HEK293T (cell line): ENCODE data around the gene TMC4.
"Not testable (repeated sequence)": the region's sequence is repeated elsewhere in the genome, so short reads cannot be mapped to it uniquely, and the experiment has no call there.

Experiments
- CTCF ChIA-PET: fragments of 350-600 bp; formaldehyde crosslinking; extraction: SDS; loops from one replicate; lab custom pipeline; 2021; ENCODE audit warnings: antibody characterized with exemption, inconsistent platforms; lab: Yijun Ruan, JAX
- POLR2A ChIA-PET: fragments of 350-600 bp; formaldehyde crosslinking; extraction: SDS; loops from one replicate; lab custom pipeline; 2020; ENCODE audit warnings: antibody characterized with exemption, inconsistent platforms; lab: Yijun Ruan, JAX
- DNase-seq: peaks from one replicate; pipeline ENCODE4 v3.0.0; 2012; ENCODE audit warnings: mixed read lengths; ENCODE audit errors: extremely low spot score
- ARNT ChIP-seq: fragments of 450-650 bp; IDR thresholded peaks from 2 replicates; pipeline ENCODE4 v1.6.1; 2017; ENCODE audit warnings: mild to moderate bottlenecking
- BHLHE40 ChIP-seq: fragments of 450-650 bp; IDR thresholded peaks from 2 replicates; pipeline ENCODE4 v1.6.1; 2016; ENCODE audit warnings: mild to moderate bottlenecking, moderate library complexity, borderline replicate concordance
- CTBP1 ChIP-seq: fragments of 450-650 bp; IDR thresholded peaks from 2 replicates; pipeline ENCODE4 v1.6.1; 2016; ENCODE audit warnings: borderline replicate concordance
- ELF4 ChIP-seq: fragments of 450-650 bp; IDR thresholded peaks from 2 replicates; pipeline ENCODE4 v1.6.1; 2017; ENCODE audit warnings: antibody characterized with exemption
- FOXA1 ChIP-seq: fragments of 450-650 bp; IDR thresholded peaks from 2 replicates; pipeline ENCODE4 v1.6.1; 2016; ENCODE audit warnings: mild to moderate bottlenecking
- FOXK2 ChIP-seq: fragments of 450-650 bp; IDR thresholded peaks from 2 replicates; pipeline ENCODE4 v1.6.1; 2016; ENCODE audit warnings: mild to moderate bottlenecking
- FOXM1 ChIP-seq: fragments of 450-650 bp; IDR thresholded peaks from 2 replicates; pipeline ENCODE4 v1.6.1; 2017; ENCODE audit warnings: mild to moderate bottlenecking, borderline replicate concordance
- HDGF ChIP-seq: fragments of 450-650 bp; IDR thresholded peaks from 2 replicates; pipeline ENCODE4 v1.6.1; 2017; ENCODE audit warnings: antibody characterized with exemption, borderline replicate concordance
- L3MBTL2 ChIP-seq: fragments of 450-650 bp; conservative IDR thresholded peaks from 2 replicates; pipeline ENCODE4 v1.6.1; 2016; ENCODE audit warnings: mild to moderate bottlenecking
- LEF1 ChIP-seq: fragments of 450-650 bp; IDR thresholded peaks from 2 replicates; pipeline ENCODE4 v1.6.1; 2017; ENCODE audit warnings: mild to moderate bottlenecking, borderline replicate concordance
- NFRKB ChIP-seq: fragments of 450-650 bp; IDR thresholded peaks from 2 replicates; pipeline ENCODE4 v1.6.1; 2016; ENCODE audit warnings: mild to moderate bottlenecking, moderate library complexity
- SP1 ChIP-seq: fragments of 450-650 bp; IDR thresholded peaks from 2 replicates; pipeline ENCODE4 v1.6.1; 2017
- SUZ12 ChIP-seq: fragments of 450-650 bp; IDR thresholded peaks from 2 replicates; pipeline ENCODE4 v1.6.1; 2016; ENCODE audit warnings: mild to moderate bottlenecking
- TARDBP ChIP-seq: fragments of 450-650 bp; IDR thresholded peaks from 2 replicates; pipeline ENCODE4 v1.6.1; 2016
- ZNF384 ChIP-seq: fragments of 450-650 bp; IDR thresholded peaks from 2 replicates; pipeline ENCODE4 v1.6.1; 2016
- TF ChIP-seq, protein P1 (sequence below): fragments of 450-650 bp; IDR thresholded peaks from 2 replicates; pipeline ENCODE4 v1.6.1; 2016

Gene TMC4, protein sequence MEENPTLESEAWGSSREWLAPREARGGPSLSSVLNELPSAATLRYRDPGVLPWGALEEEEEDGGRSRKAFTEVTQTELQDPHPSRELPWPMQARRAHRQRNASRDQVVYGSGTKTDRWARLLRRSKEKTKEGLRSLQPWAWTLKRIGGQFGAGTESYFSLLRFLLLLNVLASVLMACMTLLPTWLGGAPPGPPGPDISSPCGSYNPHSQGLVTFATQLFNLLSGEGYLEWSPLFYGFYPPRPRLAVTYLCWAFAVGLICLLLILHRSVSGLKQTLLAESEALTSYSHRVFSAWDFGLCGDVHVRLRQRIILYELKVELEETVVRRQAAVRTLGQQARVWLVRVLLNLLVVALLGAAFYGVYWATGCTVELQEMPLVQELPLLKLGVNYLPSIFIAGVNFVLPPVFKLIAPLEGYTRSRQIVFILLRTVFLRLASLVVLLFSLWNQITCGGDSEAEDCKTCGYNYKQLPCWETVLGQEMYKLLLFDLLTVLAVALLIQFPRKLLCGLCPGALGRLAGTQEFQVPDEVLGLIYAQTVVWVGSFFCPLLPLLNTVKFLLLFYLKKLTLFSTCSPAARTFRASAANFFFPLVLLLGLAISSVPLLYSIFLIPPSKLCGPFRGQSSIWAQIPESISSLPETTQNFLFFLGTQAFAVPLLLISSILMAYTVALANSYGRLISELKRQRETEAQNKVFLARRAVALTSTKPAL

DNA sequence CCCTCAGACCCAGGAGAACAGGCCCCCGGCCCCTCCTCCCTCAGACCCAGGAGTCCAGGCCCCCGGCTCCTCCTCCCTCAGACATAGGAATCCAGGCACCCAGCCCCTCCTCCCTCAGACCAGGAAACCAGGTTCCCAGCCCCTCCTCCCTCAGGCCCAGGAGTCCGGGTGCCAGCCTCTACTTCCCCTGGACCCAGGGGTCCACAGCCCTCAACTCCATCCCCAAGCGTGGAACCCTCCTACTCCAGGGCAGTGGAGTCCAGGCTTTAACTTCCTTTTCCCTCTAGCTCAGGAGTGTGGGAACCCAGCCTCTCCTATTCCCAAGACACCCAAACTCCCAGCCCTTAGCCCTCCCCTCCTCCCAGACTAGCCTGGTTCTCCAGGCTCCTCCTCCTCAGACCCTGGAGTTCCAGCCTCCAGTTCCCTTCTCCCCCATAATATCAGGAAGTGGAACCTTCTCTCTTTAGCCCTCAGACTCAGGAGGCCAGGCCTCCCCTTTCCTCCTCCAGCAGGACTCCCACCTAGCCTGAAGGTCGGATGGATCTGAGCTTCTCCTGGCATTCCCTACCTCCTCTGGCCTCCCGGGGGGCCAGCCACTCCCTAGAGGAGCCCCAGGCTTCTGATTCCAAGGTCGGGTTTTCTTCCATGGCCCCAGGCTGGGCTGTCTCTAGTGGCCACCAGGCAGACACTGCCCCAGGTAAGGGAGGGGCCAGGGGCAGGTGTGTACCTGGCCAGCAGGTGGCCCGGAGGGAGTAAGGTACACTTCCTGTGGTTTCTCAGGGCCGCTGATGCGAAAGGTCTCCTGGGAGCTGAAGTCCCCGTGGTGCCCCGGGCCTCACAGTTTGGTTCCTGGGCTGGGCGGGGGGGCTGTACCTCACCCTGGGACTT lies at the start of gene TMC4:
Gene TMC4, minus strand, starts transcription at position 690 of the 888 bp plus-strand sequence. Its CDS starts 43 bp downstream, at position 647.
- ChIA-PET POLR2A (interaction anchor here (0.7 to 1.7 kb wide), 3 partner anchors 16 to 29 kb away, joined by 3 to 11 read pairs (median 5); partner anchors contain the start of genes MBOAT7 and TSEN34), CTCF (no interaction called here)
- TF ChIP-seq NFRKB (no peak), SP1 (no peak), BHLHE40 (no peak), LEF1 (no peak), FOXA1 (no peak), ZNF384 (no peak), ELF4 (no peak), TARDBP (no peak), FOXK2 (no peak), ARNT (no peak)
- TF ChIP-seq, protein P1, sequence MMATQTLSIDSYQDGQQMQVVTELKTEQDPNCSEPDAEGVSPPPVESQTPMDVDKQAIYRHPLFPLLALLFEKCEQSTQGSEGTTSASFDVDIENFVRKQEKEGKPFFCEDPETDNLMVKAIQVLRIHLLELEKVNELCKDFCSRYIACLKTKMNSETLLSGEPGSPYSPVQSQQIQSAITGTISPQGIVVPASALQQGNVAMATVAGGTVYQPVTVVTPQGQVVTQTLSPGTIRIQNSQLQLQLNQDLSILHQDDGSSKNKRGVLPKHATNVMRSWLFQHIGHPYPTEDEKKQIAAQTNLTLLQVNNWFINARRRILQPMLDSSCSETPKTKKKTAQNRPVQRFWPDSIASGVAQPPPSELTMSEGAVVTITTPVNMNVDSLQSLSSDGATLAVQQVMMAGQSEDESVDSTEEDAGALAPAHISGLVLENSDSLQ = no peak
- no peak for DNase-seq

DNA sequence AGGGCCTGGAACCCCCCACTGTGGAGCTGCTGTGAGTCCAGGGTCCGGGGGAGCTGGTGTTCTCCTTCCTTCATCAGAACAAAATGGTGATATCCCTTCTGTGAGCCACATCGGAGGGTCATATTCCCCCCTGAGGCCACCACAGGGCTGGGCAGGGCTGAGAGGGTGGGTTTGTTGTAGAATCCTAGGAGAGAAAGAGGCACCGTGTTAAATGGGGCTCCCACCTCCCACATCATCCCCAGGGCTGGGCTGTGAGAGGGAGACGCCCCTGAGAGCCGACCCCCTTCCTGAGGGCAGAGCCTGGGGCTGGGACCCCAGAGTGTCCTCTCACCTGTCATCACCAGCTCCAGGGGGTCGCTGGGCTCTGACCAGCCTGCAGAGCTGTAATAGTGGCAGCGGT lies 49.0 kb upstream of the TMC4 start:
- DNase-seq, CTCF ChIA-PET: not testable (repeated sequence)
- POLR2A ChIA-PET = interaction anchor here (1.2 kb wide), 1 partner anchor 17 kb away, joined by 3 read pairs; no protein-coding TSS in a partner anchor

DNA sequence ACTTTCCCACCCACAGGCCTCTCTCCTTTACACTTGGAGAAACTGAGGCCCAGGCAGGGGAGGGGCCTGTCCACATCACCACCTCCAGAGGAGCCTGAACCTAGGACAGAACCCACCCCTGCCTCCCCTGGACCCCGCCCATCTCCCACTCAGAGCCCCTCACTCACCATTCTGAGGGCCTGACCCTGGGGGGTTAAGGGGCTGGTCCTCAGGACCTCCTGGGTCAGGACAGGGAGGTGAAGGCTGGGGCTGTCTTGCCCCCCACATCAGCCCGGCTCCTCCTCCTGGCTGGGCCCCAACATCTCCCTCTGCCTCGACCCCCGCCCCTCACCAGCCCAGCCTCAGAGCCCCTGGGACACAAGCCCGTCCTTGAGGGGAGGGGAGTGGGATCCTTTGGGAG lies 46.7 kb upstream of the TMC4 start:
- DNase-seq, POLR2A ChIA-PET, CTCF ChIA-PET: not testable (repeated sequence)

DNA sequence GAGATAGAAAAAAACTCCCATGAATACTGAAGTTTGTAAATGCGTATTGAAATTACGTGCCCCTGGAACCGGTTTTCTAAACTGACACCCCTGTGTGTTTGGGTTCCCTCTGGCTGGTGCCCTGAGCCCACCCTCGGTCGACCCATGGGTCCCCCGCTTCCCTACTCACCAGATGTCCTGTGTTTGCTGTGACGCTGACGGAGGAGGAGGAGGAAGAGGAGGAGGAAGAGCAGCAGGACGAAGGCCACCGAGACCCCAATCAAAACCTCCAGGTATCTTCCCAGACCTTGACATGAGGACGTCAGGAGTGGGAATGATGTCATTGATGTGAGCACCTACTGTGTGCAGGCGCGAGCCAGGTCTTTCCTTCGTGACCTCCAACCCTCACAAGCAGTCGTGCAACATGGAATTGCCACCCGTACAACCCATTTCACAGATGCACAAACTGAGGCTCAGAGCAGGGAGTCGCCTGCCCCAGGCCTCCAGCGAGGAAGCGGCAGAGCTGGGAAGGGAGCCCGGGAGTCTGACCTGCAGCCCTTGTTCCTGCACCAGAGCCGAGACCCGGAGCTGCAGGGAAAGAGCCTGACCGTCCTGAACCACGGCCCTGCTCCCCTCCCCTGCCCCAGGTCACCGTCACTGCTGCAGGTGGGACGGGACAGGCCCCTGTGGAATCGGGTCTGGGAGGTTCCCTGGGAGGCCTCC lies 46.2 kb upstream of the TMC4 start:
- ChIA-PET POLR2A (no interaction called here), CTCF (no interaction called here)
- TF ChIP-seq ARNT (no peak), NFRKB (no peak)
- no peak for DNase-seq

DNA sequence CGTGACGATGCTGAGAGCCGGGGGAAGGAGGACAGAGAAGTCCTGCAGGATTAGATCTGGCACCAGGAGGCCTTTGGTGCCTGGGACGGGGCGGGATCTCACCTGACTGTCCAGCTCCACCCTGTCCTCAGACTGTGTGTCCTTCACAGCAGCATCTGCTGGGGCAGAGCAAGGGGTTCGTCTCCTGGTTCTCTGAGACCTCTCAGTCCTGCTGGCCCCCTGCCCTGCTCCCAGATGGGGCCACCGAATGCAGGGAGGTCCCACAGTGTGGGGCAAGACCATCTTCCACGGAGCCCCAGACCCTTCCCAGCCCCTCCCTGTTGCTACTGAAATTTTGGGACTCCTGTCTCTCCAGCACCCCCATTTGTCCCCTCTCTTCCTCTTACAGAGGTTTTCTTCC lies 45.3 kb upstream of the TMC4 start:
- DNase-seq = no peak
- TF ChIP-seq FOXK2 = no peak
- no peak for TF ChIP-seq ZNF384
- TF ChIP-seq L3MBTL2 = no peak
- no peak for TF ChIP-seq FOXM1
- no peak for TF ChIP-seq BHLHE40
- no peak for TF ChIP-seq TARDBP
- no peak for TF ChIP-seq FOXA1
- no peak for TF ChIP-seq SUZ12
- no peak for TF ChIP-seq CTBP1
- no peak for TF ChIP-seq LEF1
- no peak for TF ChIP-seq ELF4
- TF ChIP-seq HDGF = no peak
- TF ChIP-seq NFRKB = no peak
- TF ChIP-seq SP1 = no peak
- TF ChIP-seq ARNT = no peak
- TF ChIP-seq, protein P1 = no peak
- POLR2A ChIA-PET = no interaction called here
- CTCF ChIA-PET = no interaction called here

DNA sequence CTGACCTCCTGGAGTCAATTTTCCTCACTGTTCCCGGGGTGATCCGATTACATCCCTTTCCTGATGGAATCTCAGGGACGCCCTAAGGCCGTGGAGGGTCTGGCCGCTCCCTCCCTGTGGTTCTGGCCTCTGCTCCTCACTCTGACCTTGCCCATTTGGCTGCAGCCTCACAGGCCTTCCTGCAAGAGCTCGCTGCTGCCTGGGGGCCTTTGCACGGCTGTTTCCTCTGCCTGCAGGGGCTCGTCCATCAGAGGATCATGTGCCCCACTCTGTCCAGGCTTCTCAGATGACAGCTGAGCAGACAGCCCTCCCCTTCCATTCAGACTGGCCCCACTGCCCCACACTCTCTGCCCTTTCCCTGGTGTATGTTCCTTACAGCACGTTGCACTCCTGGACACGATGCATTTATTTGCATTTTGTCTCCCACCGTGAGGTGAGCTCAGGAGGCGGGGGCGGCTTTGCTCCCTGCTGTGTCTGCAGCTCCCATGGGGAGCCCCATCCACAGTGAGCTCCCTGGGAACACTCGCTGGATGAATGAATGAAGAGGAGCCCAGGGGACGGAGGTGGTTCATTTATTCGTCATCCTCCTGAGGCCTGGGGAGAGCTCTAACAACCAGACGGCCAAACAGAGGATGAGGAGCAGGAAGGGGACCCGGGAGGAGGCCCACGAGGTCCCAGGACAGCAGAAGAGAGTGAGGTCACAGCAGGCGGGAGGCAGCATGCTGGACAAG lies 44.7 kb upstream of the TMC4 start:
- CTCF ChIA-PET, DNase-seq, POLR2A ChIA-PET: not testable (repeated sequence)

DNA sequence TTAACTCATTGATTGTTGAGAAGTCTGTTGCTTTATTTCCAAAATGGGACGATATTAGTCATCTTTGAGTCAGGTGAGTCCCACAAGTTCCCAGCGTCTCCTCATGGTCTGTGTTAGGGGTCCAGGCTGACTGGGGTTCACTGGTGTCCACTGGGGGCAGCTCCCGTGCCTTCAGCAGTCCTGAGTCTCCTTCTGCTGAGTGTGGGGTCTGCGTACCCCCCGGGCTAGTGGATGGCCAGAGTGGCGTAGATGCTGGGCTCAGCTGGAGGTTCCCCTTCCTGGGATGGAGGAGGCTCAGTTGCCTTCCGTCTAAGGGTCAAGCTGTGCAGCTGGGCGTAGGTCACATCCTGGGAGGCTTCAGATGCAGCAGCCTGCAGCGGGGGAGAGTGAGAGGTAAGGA lies 43.9 kb upstream of the TMC4 start:
- POLR2A ChIA-PET = no interaction called here
- CTCF ChIA-PET = no interaction called here
- no peak for DNase-seq
- TF ChIP-seq CTBP1 (no peak), ELF4 (no peak), BHLHE40 (no peak), ARNT (no peak), HDGF (no peak), FOXK2 (no peak), L3MBTL2 (no peak), LEF1 (no peak), TARDBP (no peak), FOXM1 (no peak), FOXA1 (no peak), SP1 (no peak)

DNA sequence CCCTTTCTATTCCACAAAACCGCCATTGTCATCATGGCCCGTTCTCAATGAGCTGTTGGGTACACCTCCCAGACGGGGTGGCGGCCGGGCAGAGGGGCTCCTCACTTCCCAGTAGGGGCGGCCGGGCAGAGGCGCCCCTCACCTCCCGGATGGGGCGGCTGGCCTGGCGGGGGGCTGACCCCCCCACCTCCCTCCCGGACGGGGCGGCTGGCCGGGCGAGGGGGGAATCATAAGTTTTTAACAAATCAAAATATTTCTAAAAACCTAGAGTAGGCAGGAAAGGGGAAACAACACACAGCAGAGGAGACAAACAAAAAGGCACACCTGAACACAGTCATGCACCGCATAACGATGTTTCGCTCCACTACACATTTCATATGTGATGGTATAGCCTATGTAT lies 41.8 kb upstream of the TMC4 start:
- POLR2A ChIA-PET, DNase-seq, CTCF ChIA-PET: not testable (repeated sequence)

DNA sequence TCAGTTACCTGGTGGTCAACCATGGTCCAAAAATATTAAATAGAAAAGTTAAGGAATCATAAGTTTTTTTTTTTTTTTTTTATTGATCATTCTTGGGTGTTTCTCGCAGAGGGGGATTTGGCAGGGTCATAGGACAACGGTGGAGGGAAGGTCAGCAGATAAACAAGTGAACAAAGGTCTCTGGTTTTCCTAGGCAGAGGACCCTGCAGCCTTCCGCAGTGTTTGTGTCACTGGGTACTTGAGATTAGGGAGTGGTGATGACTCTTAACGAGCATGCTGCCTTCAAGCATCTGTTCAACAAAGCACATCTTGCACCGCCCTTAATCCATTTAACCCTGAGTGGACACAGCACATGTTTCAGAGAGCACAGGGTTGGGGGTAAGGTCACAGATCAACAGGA lies 41.3 kb upstream of the TMC4 start:
- CTCF ChIA-PET, DNase-seq, POLR2A ChIA-PET: not testable (repeated sequence)
